ENCODE data around the gene BCL2L1. TPM values are rescaled to one million over a fixed set of nuclear protein-coding genes. Genes with fewer than 3 reads are reported as not detected.

The BCL2L1 gene
- total RNA-seq, 1 donor, result 37.6 TPM

DNA sequence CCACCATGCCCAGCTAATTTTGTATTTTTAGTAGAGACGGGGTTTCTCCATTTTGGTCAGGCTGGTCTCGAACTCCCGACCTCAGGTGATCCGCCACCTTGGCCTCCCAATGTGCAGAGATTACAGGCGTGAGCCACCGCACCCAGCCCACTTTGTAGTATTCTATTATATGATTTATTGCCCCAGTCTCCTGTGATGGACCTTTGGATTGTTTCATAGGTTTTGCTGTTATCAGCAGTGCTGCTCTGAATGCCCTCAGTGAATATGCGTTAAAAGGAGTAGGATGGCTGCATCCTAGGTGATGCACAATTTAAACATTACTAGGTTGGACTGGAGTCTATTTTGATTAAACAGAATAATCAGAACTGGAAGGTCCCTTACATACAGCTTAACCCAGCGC is 107.3 kb downstream of the BCL2L1 start:
- H3K4me3 ChIP-seq (ENCODE audit: low read length), result no peak overlapping the region
- peaks cover 38% of the 10 kb centered on the region for H3K4me1 ChIP-seq (ENCODE audit: insufficient read depth, low read length)
- H3K27me3 ChIP-seq (ENCODE audit: insufficient read depth, low read length), result no peaks in the 10 kb centered on the region
- H3K9me3 ChIP-seq (ENCODE audit: low read depth, low read length), result no peaks in the 10 kb centered on the region

Other genes starting within 250 kb of the BCL2L1 start
- not detected for gene DEFB124, start 247.7 kb downstream of the BCL2L1 start, total RNA-seq
- 0.10 TPM for gene REM1, start 247.6 kb downstream of the BCL2L1 start, total RNA-seq
- 62.0 TPM for gene HM13, start 208.4 kb downstream of the BCL2L1 start, total RNA-seq
- gene ID1, start 117.6 kb downstream of the BCL2L1 start, total RNA-seq, result 17.1 TPM
- gene COX4I2, start 85.0 kb downstream of the BCL2L1 start, total RNA-seq, result not detected
- gene TPX2, start 16.4 kb upstream of the BCL2L1 start, total RNA-seq, result 1.7 TPM
- gene MYLK2, start 96.5 kb upstream of the BCL2L1 start, total RNA-seq, result not detected
- not detected for gene FOXS1, start 122.7 kb upstream of the BCL2L1 start, total RNA-seq
- not detected for gene DUSP15, start 147.7 kb upstream of the BCL2L1 start, total RNA-seq
- not detected for gene TTLL9, start 147.8 kb upstream of the BCL2L1 start, total RNA-seq
- 3.7 TPM for gene PDRG1, start 229.2 kb upstream of the BCL2L1 start, total RNA-seq
- gene XKR7, start 245.3 kb upstream of the BCL2L1 start, total RNA-seq, result under 0.01 TPM